Measurements from ENCODE around the gene DNAH2.

Gene DNAH2

GRCh38 chr17:7716901-7717755 is at the start of gene DNAH2 (continued):
- TF ChIP-seq HIC1 (tag by site-specific recombination; IDR thresholded peaks at IDR 0.05) = 0 out of 2 replicates have a peak, but pooled peaks have one; percentile 26
- TF ChIP-seq ZNF518A (tag by site-specific recombination; conservative IDR thresholded peaks at IDR 0.05; ENCODE audit: low read depth) = peak; percentile 62; the same call in 1 of the 2 replicates
- TF ChIP-seq YY1 (tag by site-specific recombination; IDR thresholded peaks at IDR 0.05) = peak; percentile 90
- no peak for TF ChIP-seq GLI2 (tag by site-specific recombination; IDR thresholded peaks at IDR 0.05; ENCODE audit: borderline replicate concordance, low read depth)
- TF ChIP-seq ZSCAN5A (tag by site-specific recombination; IDR thresholded peaks at IDR 0.05) = peak; percentile 58; the same call in 1 of the 2 replicates
- 0 out of 2 replicates have a peak, but pooled peaks have one; percentile 7 for TF ChIP-seq ZNF585B (tag by site-specific recombination; IDR thresholded peaks at IDR 0.05)
- peak; percentile 46; the same call in 1 of the 2 replicates for TF ChIP-seq FEZF1 (tag by site-specific recombination; IDR thresholded peaks at IDR 0.05)
- TF ChIP-seq ZNF311 (tag by site-specific recombination; IDR thresholded peaks at IDR 0.05; ENCODE audit: borderline replicate concordance) = no peak
- TF ChIP-seq ZNF18 (tag by site-specific recombination; IDR thresholded peaks at IDR 0.05) = peak; percentile 65
- peak; percentile 85; the same call in 1 of the 2 replicates for TF ChIP-seq ZNF610 (tag by site-specific recombination; IDR thresholded peaks at IDR 0.05; ENCODE audit: borderline replicate concordance)
- no peak for TF ChIP-seq RBAK (tag by site-specific recombination; IDR thresholded peaks at IDR 0.05)
- no peak for TF ChIP-seq ZNF26 (tag by site-specific recombination; IDR thresholded peaks at IDR 0.05)
- TF ChIP-seq ZFP69B (tag by site-specific recombination; IDR thresholded peaks at IDR 0.05) = peak; percentile 96
- no peak for TF ChIP-seq ZNF791 (tag by site-specific recombination; IDR thresholded peaks at IDR 0.05)
- 0 out of 2 replicates have a peak, but pooled peaks have one; percentile 43 for TF ChIP-seq ZNF747 (tag by site-specific recombination; IDR thresholded peaks at IDR 0.05)
- no peak for TF ChIP-seq ZNF596 (tag by site-specific recombination; IDR thresholded peaks at IDR 0.05)
- TF ChIP-seq ZNF785 (tag by site-specific recombination; IDR thresholded peaks at IDR 0.05) = peak; percentile 88; the same call in 1 of the 2 replicates
- no peak for TF ChIP-seq AEBP2 (tag by site-specific recombination; IDR thresholded peaks at IDR 0.05; ENCODE audit: borderline replicate concordance)
- TF ChIP-seq SCRT2 (tag by site-specific recombination; IDR thresholded peaks at IDR 0.05) = peak; percentile 14; the same call in 1 of the 2 replicates
- no peak for TF ChIP-seq ZNF214 (tag by site-specific recombination; IDR thresholded peaks at IDR 0.05; ENCODE audit: borderline replicate concordance)
- TF ChIP-seq ZNF366 (tag by site-specific recombination; conservative IDR thresholded peaks at IDR 0.05) = peak; percentile 73
- peak; percentile 74 for TF ChIP-seq ZNF704 (tag by site-specific recombination; IDR thresholded peaks at IDR 0.05)
- TF ChIP-seq ZNF660 (tag by site-specific recombination; IDR thresholded peaks at IDR 0.05) = peak; percentile 97; the same call in 1 of the 2 replicates

Measured in HEK293 (cell line).